BJ (cell line): ENCODE data around the gene KBTBD7. TPM values are rescaled to one million over a fixed set of nuclear protein-coding genes. Genes with fewer than 3 reads are reported as not detected.
A peak's percentile ranks its signal among the peaks of the same experiment; 100 is the strongest.

ENCODE experiments used
- CTCF ChIA-PET: fragments of 350-600 bp; formaldehyde crosslinking; extraction: SDS; loops from one replicate; lab custom pipeline; 2021; ENCODE audit warnings: antibody characterized with exemption, inconsistent platforms; lab: Yijun Ruan, JAX
- POLR2A ChIA-PET: fragments of 300-600 bp; sonication (Branson Sonifier 250); formaldehyde crosslinking; extraction: SDS; loops from one replicate; lab custom pipeline; 2021; ENCODE audit warnings: antibody characterized with exemption; lab: Charles Lee
- DNase-seq: peaks from one replicate; pipeline ENCODE4 v3.0.0-alpha.2; 2011; ENCODE audit warnings: low read depth
- H3K27me3 ChIP-seq: 2 replicates; pipeline ENCODE4 v1.6.0; 2011; ENCODE audit warnings: low read length; ENCODE audit not compliant: control insufficient read depth, insufficient read depth
- H3K36me3 ChIP-seq: 2 replicates; pipeline ENCODE4 v1.5.1; 2011; ENCODE audit warnings: low read length; ENCODE audit not compliant: control insufficient read depth, insufficient read depth
- H3K4me3 ChIP-seq: 2 replicates; pipeline ENCODE4 v1.5.1; 2011; ENCODE audit warnings: low read depth, mild to moderate bottlenecking, control low read depth, low read length
- CTCF ChIP-seq: IDR thresholded peaks from 2 replicates; pipeline ENCODE4 v1.5.1; 2011; ENCODE audit warnings: low read depth, mild to moderate bottlenecking, control low read depth, inconsistent platforms, low read length, moderate library complexity; ENCODE audit not compliant: insufficient read depth
- polyA plus RNA-seq: library from polyadenylated mRNA; depleted of rRNA; stranded (reverse); fragments of >200 nt; gene quantifications from 2 replicates; pipeline ENCODE4 v1.2.3, GENCODE V29; 2011

KBTBD7 gene
- polyA plus RNA-seq, 1 experiment, result 3.2 TPM

DNA sequence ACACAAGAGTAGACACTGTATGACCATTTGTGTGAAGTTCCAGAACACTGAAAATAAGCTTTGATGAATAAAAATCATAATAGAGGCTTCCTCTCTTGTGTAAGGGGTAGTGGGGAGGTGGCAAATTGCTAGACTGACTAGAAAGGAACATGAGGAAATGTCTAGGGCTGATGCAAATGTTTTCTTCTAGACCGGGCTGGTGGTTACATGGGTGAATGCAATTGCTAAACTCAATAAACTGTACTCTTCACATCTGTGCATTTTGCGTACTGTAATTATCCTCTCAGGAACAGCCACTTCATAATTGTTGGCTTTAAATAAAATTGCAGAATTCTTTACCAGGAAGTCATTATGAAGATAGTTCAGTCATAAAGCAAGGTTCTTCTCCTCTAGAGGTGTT lies 5.2 kb upstream of the KBTBD7 start:
- TF ChIP-seq CTCF, result no peak
- CTCF ChIA-PET, result no interaction called here
- Histone ChIP-seq H3K4me3 (no peak overlapping the region), H3K36me3 (no peaks in the 10 kb centered on the region), H3K27me3 (no peaks in the 10 kb centered on the region)
- POLR2A ChIA-PET, result no interaction called here
- no peak for DNase-seq

DNA sequence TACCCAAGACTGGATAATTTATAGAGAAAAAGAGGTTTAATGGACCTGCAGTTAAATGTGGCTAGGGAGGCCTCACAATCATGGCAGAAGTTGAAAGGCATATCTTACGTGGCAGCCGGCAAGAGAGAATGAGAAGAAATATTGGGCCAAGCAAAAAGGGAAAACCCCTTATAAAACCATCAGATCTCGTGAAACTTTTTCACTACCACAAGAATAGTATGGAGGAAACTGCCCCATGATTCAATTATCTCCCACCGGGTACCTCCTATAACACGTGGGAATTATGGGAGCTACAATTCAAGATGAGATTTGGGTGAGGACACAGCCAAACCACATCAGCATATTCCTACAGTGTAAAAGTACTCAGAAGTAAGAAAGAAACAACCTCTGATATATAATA lies 4.7 kb upstream of the KBTBD7 start:
- POLR2A ChIA-PET, result no interaction called here
- Histone ChIP-seq H3K27me3 (no peaks in the 10 kb centered on the region), H3K4me3 (no peak overlapping the region), H3K36me3 (no peaks in the 10 kb centered on the region)
- no peak for DNase-seq
- no peak for TF ChIP-seq CTCF
- CTCF ChIA-PET, result interaction anchor here (1.3 kb wide), 1 partner anchor 125 kb away, joined by 4 read pairs; no protein-coding TSS in a partner anchor

- POLR2A ChIA-PET, result no interaction called here
- H3K4me3 ChIP-seq, result no peak overlapping the region
- CTCF ChIA-PET, result interaction anchor here (0.8 to 1.9 kb wide), 13 partner anchors 9 to 141 kb away, joined by 3 to 7 read pairs (median 3); no protein-coding TSS in a partner anchor
- no peaks in the 10 kb centered on the region for H3K36me3 ChIP-seq
- no peaks in the 10 kb centered on the region for H3K27me3 ChIP-seq
- DNase-seq, result no peak
- TF ChIP-seq CTCF, result peak; percentile 40
Measured at GRCh38 chr13:41196620-41197019, 2.3 kb upstream of the KBTBD7 start.

- TF ChIP-seq CTCF, result no peak
- Histone ChIP-seq H3K27me3 (no peaks in the 10 kb centered on the region), H3K4me3 (no peak overlapping the region), H3K36me3 (no peaks in the 10 kb centered on the region)
- no peak for DNase-seq
- POLR2A ChIA-PET, result no interaction called here
- CTCF ChIA-PET, result interaction anchor here (0.9 to 1.9 kb wide), 11 partner anchors 12 to 141 kb away, joined by 3 to 7 read pairs (median 3); no protein-coding TSS in a partner anchor
Measured at GRCh38 chr13:41196011-41196410, 1.6 kb upstream of the KBTBD7 start.

DNA sequence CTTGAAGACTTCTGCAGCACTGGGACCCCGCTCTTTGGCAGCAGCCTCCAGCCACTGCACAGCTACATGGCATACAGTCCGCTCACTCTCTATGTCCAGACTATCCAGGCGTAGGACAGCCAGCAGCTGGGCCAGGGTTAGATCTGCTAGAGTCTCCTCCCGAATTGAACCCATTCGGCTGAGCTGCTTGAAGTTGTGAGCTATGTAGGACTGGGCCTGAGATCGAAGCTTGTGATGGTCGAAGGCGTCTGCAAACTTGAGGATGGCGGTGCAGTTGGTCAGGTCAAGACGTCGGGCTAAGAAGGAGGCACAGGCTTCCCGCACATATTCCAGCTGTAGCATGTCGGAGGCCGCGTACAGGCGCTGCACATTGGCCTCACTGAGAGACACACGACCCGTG lies 900 bp downstream of the KBTBD7 start:
- CTCF ChIA-PET, result no interaction called here

More for the DNA sequence above, 900 bp downstream of the KBTBD7 start:
- DNase-seq, result no peak
- POLR2A ChIA-PET, result no interaction called here
- Histone ChIP-seq H3K36me3 (no peaks in the 10 kb centered on the region), H3K27me3 (no peaks in the 10 kb centered on the region), H3K4me3 (no peak overlapping the region; the same call in 1 of the 2 replicates)
- TF ChIP-seq CTCF, result no peak
